Left lung (tissue), 10 donors: ENCODE results near the gene ABCG1. TPM values are rescaled to one million over a fixed set of nuclear protein-coding genes. Genes with fewer than 3 reads are reported as not detected.
"Not testable (repeated sequence)": the region's sequence is repeated elsewhere in the genome, so short reads cannot be mapped to it uniquely, and the experiment has no call there.

Experiments
- ATAC-seq: fragments of 200-7000 bp; cut with Tn5 transposase; one replicate; pipeline ENCODE4 v1.9.1; 2020; ENCODE audit warnings: moderate library complexity
- DNase-seq, 4 donors: peaks; one replicate each; pipeline ENCODE4 v3.0.0-alpha.2; 2013 to 2020
- H3K27ac ChIP-seq, 2 donors: fragments of 200-600 bp; sonication (generic) in 1 of 2; one replicate each; pipeline versions ENCODE4 v1.5.0 to v1.8.0; 2020 to 2021
- H3K27me3 ChIP-seq, 2 donors: fragments of 200-600 bp; sonication (generic) in 1 of 2; one replicate each; pipeline versions ENCODE4 v1.5.0 to v1.8.0; 2020 to 2021
- H3K36me3 ChIP-seq, 2 donors: fragments of 200-600 bp; sonication (generic) in 1 of 2; one replicate each; pipeline versions ENCODE4 v1.5.0 to v1.8.0; 2020 to 2021
- H3K4me1 ChIP-seq, 2 donors: fragments of 200-600 bp; one replicate each; pipeline ENCODE4 v1.8.0; 2021
- H3K4me3 ChIP-seq, 2 donors: fragments of 200-600 bp; sonication (generic) in 1 of 2; one replicate each; pipeline versions ENCODE4 v1.5.0 to v1.8.0; 2020 to 2021; ENCODE audit warnings: mild to moderate bottlenecking in 1 of 2
- H3K9me3 ChIP-seq, 2 donors: fragments of 200-600 bp; sonication (generic) in 1 of 2; one replicate each; pipeline versions ENCODE4 v1.5.0 to v1.8.0; 2020 to 2021
- intact Hi-C, 2 donors: fragments of 100-400 bp; cut with DNase I; formaldehyde crosslinking; loops; one replicate each; pipeline versions ENCODE4 v1.11.2 to v1.14.2; 2022
- polyA plus RNA-seq, 6 donors: library from polyadenylated mRNA; unstranded; fragments of 120-200 nt; gene quantifications; one replicate each; pipeline ENCODE4 v1.2.1, GENCODE V29; 2013; ENCODE audit not compliant: insufficient read length in 6 of 6
- total RNA-seq, 2 donors: library from RNA; stranded (reverse); fragmentation: NEBNext Ultra II Directional; extraction: Animal tissue kit (Norgen Biotek cat#: 25700); gene quantifications; one replicate each; pipeline ENCODE4 v1.2.1, GENCODE V29; 2021
- TF ChIP-seq, protein P1 (sequence below), 2 donors: fragments of 200-600 bp; sonication (generic) in 1 of 2; IDR thresholded peaks; one replicate each; pipeline versions ENCODE4 v1.5.0 to v1.8.0; 2021; ENCODE audit warnings: antibody characterized with exemption in 2 of 2
- donor health status: DM: no; HTN: yes; CAD: no.
- donor health status: DM: no; HTN: no; CAD: no.

ABCG1 gene
- total and polyA plus RNA-seq, 8 donors = 6.8 to 53.8 (median 10.5) TPM

DNA sequence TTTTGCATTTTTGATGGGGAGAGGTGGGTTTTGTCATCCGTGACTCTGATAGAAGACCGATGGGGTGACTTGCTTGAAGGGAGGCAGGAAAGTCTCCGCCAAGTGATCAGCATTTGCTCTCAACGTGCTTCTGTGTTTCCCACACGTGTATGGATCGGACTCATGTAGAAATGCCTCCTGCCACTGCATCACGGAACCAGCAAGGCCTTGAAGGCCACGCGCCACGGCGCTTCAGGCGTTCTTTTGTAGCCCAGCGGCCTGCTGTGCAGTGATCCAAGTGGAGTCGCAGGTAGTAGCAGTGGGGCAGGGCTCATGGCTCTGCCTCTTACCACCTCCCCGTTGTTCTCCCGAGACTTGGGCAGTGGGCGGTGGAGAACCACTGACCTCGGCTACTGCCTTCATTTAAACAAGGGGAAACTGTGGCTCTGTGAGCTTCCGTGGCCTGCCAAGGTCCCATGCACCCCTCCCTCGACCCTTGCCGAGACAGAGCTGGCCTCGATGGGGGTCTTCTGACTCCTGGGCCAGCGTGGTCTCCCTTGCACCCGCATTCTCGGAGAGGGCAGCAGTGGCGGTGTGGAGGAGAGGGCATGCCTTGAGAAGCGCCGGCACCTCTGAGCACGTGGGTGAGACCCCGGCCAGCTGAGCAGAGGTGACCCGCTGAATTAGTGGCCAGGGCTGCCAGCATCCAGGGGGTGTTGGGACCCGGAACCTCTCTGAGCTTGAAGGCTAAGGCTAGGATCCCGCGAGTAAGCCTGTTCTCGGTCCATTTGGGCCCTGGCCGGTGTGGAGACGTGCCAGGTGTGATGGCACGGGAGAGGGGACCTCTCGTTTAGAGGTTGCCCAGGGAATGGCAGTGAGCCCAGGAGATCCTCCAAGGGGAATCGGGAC is 46.1 kb upstream of the ABCG1 start:
- Histone ChIP-seq H3K27ac (no peak overlapping the region), H3K4me1 (no peaks in the 10 kb centered on the region), H3K27me3 (no peaks in the 10 kb centered on the region), H3K9me3 (no peaks in the 10 kb centered on the region), H3K36me3 (no peaks in the 10 kb centered on the region), H3K4me3 (no peak overlapping the region)
- DNase-seq (no peak), ATAC-seq (no peak)
- intact Hi-C loops = no loop called here
- TF ChIP-seq, protein P1, sequence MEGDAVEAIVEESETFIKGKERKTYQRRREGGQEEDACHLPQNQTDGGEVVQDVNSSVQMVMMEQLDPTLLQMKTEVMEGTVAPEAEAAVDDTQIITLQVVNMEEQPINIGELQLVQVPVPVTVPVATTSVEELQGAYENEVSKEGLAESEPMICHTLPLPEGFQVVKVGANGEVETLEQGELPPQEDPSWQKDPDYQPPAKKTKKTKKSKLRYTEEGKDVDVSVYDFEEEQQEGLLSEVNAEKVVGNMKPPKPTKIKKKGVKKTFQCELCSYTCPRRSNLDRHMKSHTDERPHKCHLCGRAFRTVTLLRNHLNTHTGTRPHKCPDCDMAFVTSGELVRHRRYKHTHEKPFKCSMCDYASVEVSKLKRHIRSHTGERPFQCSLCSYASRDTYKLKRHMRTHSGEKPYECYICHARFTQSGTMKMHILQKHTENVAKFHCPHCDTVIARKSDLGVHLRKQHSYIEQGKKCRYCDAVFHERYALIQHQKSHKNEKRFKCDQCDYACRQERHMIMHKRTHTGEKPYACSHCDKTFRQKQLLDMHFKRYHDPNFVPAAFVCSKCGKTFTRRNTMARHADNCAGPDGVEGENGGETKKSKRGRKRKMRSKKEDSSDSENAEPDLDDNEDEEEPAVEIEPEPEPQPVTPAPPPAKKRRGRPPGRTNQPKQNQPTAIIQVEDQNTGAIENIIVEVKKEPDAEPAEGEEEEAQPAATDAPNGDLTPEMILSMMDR (IDR thresholded peaks at IDR 0.05) = no peak

DNA sequence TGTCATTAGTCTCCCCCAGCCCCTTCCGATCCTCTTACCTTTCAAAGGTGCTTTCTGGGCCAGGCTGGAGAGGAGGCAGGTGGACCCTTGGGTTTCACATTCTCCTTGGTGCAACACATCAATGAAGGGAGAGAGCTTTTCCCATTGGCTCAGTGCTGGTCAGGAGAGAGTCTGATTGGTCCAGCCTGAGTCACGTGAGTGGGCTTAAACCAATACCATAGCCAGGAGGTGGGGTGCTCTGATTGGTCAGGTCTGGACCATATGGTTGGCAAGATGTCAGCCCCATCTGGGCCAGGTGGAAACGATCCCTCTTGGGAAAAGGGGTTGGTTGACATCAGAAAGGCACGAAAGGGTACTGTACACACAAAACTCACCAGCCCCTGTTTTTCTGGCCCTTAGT is 44.8 kb upstream of the ABCG1 start:
- H3K9me3 ChIP-seq = no peaks in the 10 kb centered on the region
- no peak for ATAC-seq
- intact Hi-C loops = no loop called here
- H3K27ac ChIP-seq = no peak overlapping the region
- no peaks in the 10 kb centered on the region for H3K4me1 ChIP-seq
- no peaks in the 10 kb centered on the region for H3K36me3 ChIP-seq
- H3K4me3 ChIP-seq = no peak overlapping the region
- TF ChIP-seq, protein P1 (IDR thresholded peaks at IDR 0.05) = no peak
- no peaks in the 10 kb centered on the region for H3K27me3 ChIP-seq
- no peak for DNase-seq

DNA sequence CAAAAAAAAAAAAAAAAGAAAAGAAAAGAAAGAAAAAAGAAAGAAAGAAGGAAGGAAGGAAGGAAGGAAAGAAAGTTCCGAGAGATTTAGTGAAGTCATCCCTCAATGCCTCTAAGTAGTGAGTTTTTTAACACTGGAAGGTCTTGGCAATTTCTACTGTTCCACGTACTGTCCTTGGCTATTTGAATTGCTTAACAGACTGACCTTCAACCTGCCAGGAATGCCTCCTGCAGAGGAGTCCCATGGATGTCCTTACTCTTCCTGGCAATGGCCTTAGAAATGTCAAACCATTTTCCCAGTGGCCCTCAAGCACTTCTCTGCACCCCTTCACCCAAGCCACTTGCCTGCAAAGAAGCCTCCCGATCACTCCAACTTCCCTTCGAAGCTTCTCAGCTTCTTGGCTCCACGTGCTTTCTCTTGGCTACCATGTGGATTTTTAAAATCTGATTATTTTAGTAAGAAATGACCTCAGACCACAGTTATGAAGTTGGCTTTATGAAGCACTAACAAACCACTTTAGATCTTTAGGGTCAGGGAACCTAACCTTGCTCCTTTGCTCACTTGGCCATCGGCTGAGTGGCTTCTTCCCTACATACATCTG is 43.7 kb upstream of the ABCG1 start:
- intact Hi-C loops = no loop called here

DNA sequence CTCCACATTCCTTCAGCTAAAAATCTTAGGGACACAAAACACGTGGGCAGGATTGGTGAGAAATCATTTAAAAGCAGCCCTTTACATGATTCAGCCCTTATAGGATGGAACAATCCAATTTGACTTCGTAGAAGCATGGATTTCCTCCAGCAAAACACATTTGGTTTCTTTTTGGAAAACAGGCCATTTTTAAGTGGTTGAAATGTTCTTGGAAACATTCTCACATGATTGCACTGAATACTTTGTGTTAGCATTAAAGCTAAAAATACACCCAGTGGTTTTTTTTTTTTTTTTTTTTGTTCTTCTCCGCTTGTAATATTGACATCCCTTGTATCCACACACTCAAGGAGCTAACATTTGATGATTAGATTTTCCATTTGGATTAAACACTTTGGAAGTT is 42.1 kb upstream of the ABCG1 start:
- Histone ChIP-seq H3K9me3 (no peaks in the 10 kb centered on the region), H3K27ac (peak overlapping the region in 1 of 2 donors; percentile 45), H3K36me3 (no peaks in the 10 kb centered on the region), H3K4me3 (no peak overlapping the region), H3K27me3 (no peaks in the 10 kb centered on the region), H3K4me1 (no peaks in the 10 kb centered on the region)
- intact Hi-C loops = no loop called here
- DNase-seq = peak in 2 of 4 donors; percentile 59 to 67
- TF ChIP-seq, protein P1 (IDR thresholded peaks at IDR 0.05) = no peak
- ATAC-seq = peak; percentile 52

More for the DNA sequence above, 43.7 kb upstream of the ABCG1 start:
- H3K4me3 ChIP-seq = no peak overlapping the region
- H3K36me3 ChIP-seq = no peaks in the 10 kb centered on the region
- H3K27me3 ChIP-seq = no peaks in the 10 kb centered on the region
- H3K9me3 ChIP-seq = no peaks in the 10 kb centered on the region
- TF ChIP-seq, protein P1 (IDR thresholded peaks at IDR 0.05) = no peak
- H3K27ac ChIP-seq = no peak overlapping the region
- no peaks in the 10 kb centered on the region for H3K4me1 ChIP-seq
- ATAC-seq = no peak
- DNase-seq = no peak

DNA sequence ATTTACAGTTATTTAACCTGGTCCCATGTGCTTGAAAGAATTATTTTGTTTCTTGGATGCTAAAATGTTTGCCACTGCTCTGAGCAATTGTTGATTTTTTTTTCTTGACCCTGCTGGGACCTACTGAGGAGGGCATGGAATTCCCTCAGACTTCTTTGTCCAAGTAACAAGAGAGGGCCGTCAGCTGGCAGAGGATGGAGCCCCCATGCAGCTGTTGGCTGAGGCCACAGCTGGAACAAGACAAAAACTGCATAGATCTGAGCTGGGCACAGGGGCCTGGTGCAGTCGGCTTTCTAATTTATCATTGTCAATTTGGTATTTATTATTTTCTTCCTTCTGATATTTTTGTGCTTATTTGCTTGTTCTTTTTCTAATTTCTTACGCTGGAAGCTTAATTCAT is 39.6 kb upstream of the ABCG1 start:
- Histone ChIP-seq H3K36me3 (no peaks in the 10 kb centered on the region), H3K4me1 (no peaks in the 10 kb centered on the region), H3K27ac (no peak overlapping the region), H3K4me3 (no peak overlapping the region), H3K27me3 (no peaks in the 10 kb centered on the region), H3K9me3 (no peaks in the 10 kb centered on the region)
- no peak for ATAC-seq
- DNase-seq = no peak
- TF ChIP-seq, protein P1 (IDR thresholded peaks at IDR 0.05) = no peak
- intact Hi-C loops = no loop called here

DNA sequence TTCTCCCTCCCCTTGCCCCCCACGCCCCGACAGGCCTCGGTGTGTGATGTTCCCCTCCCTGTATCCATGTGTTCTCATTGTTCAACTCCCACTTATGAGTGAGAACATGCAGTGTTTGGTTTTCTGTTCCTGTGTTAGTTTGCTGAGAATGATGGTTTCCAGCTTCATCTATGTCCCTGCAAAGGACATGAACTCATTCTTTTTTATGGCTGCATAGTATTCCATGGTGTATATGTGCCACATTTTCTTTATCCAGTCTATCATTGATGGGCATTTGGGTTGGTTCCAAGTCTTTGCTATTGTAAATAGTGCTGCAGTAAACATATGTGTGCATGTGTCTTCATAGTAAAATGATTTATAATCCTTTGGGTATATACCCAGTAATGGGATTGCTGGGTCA is 38.9 kb upstream of the ABCG1 start:
- H3K27ac ChIP-seq, H3K27me3 ChIP-seq, DNase-seq, H3K9me3 ChIP-seq, H3K36me3 ChIP-seq, ATAC-seq, intact Hi-C loops, H3K4me1 ChIP-seq, H3K4me3 ChIP-seq: not testable (repeated sequence)
